A549 (cell line): ENCODE results near the gene NUDT21. TPM values are rescaled to one million over a fixed set of nuclear protein-coding genes. Genes with fewer than 3 reads are reported as not detected.
"Not testable (repeated sequence)": the region's sequence is repeated elsewhere in the genome, so short reads cannot be mapped to it uniquely, and the experiment has no call there.

Experiments used
- ATAC-seq, 2 experiments: fragments of 200-7000 bp in 1 of 2; fragments of >200 bp in 1 of 2; cut with Nextera tagmentation in 1 of 2; cut with Tn5 transposase in 1 of 2; 3 replicates each; pipeline versions ENCODE4 v1.8.0 to v1.9.1; 2018 to 2020; ENCODE audit warnings: mild to moderate bottlenecking in 1 of 2, moderate library complexity in 1 of 2
- CTCF ChIA-PET: fragments of 300-600 bp; sonication (Branson Sonifier 250); formaldehyde crosslinking; extraction: SDS; loops from one replicate; lab custom pipeline; 2021; ENCODE audit warnings: antibody characterized with exemption, inconsistent platforms; lab: Yijun Ruan, JAX
- POLR2A ChIA-PET: fragments of 350-600 bp; formaldehyde crosslinking; extraction: SDS; loops from one replicate; lab custom pipeline; 2021; ENCODE audit warnings: antibody characterized with exemption, inconsistent platforms; lab: Yijun Ruan, JAX
- DNase-seq, 2 experiments: peaks; one replicate each; pipeline versions ENCODE4 v3.0.0 to v3.0.0-alpha.2; 2011 to 2016; ENCODE audit warnings: low read depth in 1 of 2, low spot score in 1 of 2
- FAIRE-seq: peaks from 2 replicates; lab custom pipeline; 2011; peaks lifted over from hg19 to GRCh38; lab: Jason Lieb, UNC
- H3K27ac ChIP-seq, 2 experiments: fragments of >200 bp; sonication (Bioruptor Twin); formaldehyde crosslinking; 3 replicates each; pipeline ENCODE4 v1.5.1; 2016 to 2017
- H3K4me1 ChIP-seq: fragments of >200 bp; sonication (Bioruptor Twin); formaldehyde crosslinking; 3 replicates; pipeline ENCODE4 v1.6.1; 2016
- H3K4me2 ChIP-seq: fragments of >200 bp; sonication (Bioruptor Twin); formaldehyde crosslinking; 3 replicates; pipeline ENCODE4 v1.6.1; 2016
- H3K4me3 ChIP-seq: fragments of >200 bp; sonication (Bioruptor Twin); formaldehyde crosslinking; 3 replicates; pipeline ENCODE4 v1.5.1; 2016
- H3K9me3 ChIP-seq: fragments of >200 bp; sonication (Bioruptor Twin); formaldehyde crosslinking; 3 replicates; pipeline ENCODE4 v1.6.1; 2016
- KDM1A ChIP-seq: fragments of 200-600 bp; sonication (generic); IDR thresholded peaks from 2 replicates; pipeline ENCODE4 v1.6.1; 2016; ENCODE audit warnings: low read depth, mild to moderate bottlenecking
- WGBS: methylation state at CpG from one replicate; pipeline ENCODE4 v1.1.6; 2017; ENCODE audit errors: missing lambda C conversion rate; 5-methylcytosine and 5-hydroxymethylcytosine counted together
- polyA plus RNA-seq, 4 experiments: library from polyadenylated mRNA; depleted of rRNA in 3 of 4; stranded (reverse); fragments of >200 nt; fragmentation: RNase III in 1 of 4; extraction: RNeasy Plus Mini Kit Qiagen cat#74134 plus additional on column Dnase treatment in 1 of 4; gene quantifications; 2 replicates in 3 of 4; 3 replicates in 1 of 4; pipeline ENCODE4 v1.2.3, GENCODE V29; 2011 to 2017

Gene NUDT21
- polyA plus RNA-seq, 2 of the 4 experiments (the other 2 are of a cell fraction): 58.7 to 153 TPM

DNA sequence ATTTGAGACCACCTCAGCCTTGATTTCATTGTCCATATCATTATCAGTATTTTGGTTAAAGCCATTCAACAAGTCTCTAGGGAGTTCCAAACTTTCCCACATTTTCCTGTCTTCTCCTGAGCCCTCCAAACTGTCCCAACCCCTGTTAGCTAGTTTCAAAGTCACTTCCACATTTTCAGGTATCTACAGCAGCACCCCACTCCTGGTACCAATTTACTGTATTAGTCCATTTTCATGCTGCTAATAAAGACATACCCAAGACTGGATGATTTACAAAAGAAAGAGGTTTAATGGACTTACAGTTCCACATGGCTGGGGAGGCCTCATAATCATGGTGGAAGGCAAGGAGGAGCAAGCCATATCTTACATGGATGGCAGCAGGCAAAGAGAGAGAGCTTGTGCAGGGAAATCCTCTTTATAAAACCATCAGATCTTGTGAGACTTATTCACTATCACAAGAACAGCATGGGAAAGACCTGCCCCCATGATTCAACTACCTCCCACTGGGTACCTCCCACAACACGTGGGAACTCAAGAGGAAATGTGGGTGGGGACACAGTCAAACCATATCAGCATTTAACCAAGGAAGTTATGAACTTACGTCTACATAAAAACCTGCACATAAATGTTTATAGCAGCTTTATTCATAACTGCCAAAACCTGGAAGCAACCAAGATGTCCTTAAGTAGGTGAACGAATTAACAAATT lies 70.2 kb downstream of the NUDT21 start:
- WGBS: 94% methylated on average over 3 of the region's 3 CpGs
- H3K27ac ChIP-seq, ATAC-seq, H3K4me2 ChIP-seq, FAIRE-seq, POLR2A ChIA-PET, DNase-seq, H3K4me3 ChIP-seq: not testable (repeated sequence)
- TF ChIP-seq KDM1A: peak; percentile 61; the same call in 1 of the 2 replicates
- CTCF ChIA-PET: interaction anchor here (0.8 to 2.1 kb wide), 3 partner anchors 25 to 48 kb away, joined by 3 to 6 read pairs (median 4); no protein-coding TSS in a partner anchor
- Histone ChIP-seq H3K9me3 (peaks cover 21% of the 10 kb centered on the region), H3K4me1 (peaks cover 15% of the 10 kb centered on the region)

Other genes with a start within 250 kb of the NUDT21 start
- 88.5 and 92.8 TPM in 2 replicates for gene AMFR, start 25.8 kb downstream of the NUDT21 start, polyA plus RNA-seq (2011; rRNA removed)
- gene AMFR, start 25.8 kb downstream of the NUDT21 start, polyA plus RNA-seq (2017; fragmentation: RNase III; extraction: RNeasy Plus Mini Kit Qiagen cat#74134 plus additional on column Dnase treatment): 61.3 to 68.9 TPM (median 68.6 TPM) in 3 replicates
- gene OGFOD1, start 222 bp upstream of the NUDT21 start, polyA plus RNA-seq (2011; rRNA removed): 72.6 and 94.1 TPM in 2 replicates
- gene OGFOD1, start 222 bp upstream of the NUDT21 start, polyA plus RNA-seq (2017; fragmentation: RNase III; extraction: RNeasy Plus Mini Kit Qiagen cat#74134 plus additional on column Dnase treatment): 71.6 to 79.7 TPM (median 72.7 TPM) in 3 replicates
- gene BBS2, start 68.7 kb upstream of the NUDT21 start, polyA plus RNA-seq (2011; rRNA removed): 61.4 and 62.3 TPM in 2 replicates
- 36.1 to 46.6 TPM (median 44.4 TPM) in 3 replicates for gene BBS2, start 68.7 kb upstream of the NUDT21 start, polyA plus RNA-seq (2017; fragmentation: RNase III; extraction: RNeasy Plus Mini Kit Qiagen cat#74134 plus additional on column Dnase treatment)
- gene MT4, start 113.7 kb upstream of the NUDT21 start, polyA plus RNA-seq (2011; rRNA removed): not detected in 2 replicates
- not detected in 3 replicates for gene MT4, start 113.7 kb upstream of the NUDT21 start, polyA plus RNA-seq (2017; fragmentation: RNase III; extraction: RNeasy Plus Mini Kit Qiagen cat#74134 plus additional on column Dnase treatment)
- gene MT3, start 138.2 kb upstream of the NUDT21 start, polyA plus RNA-seq (2011; rRNA removed): 0.16 and 0.24 TPM in 2 replicates
- 0.21 TPM in 1 of 3 replicates, not detected in the others for gene MT3, start 138.2 kb upstream of the NUDT21 start, polyA plus RNA-seq (2017; fragmentation: RNase III; extraction: RNeasy Plus Mini Kit Qiagen cat#74134 plus additional on column Dnase treatment)
- gene MT2A, start 157.3 kb upstream of the NUDT21 start, polyA plus RNA-seq (2011; rRNA removed): 39.1 and 69.4 TPM in 2 replicates
- 228 to 316 TPM (median 305 TPM) in 3 replicates for gene MT2A, start 157.3 kb upstream of the NUDT21 start, polyA plus RNA-seq (2017; fragmentation: RNase III; extraction: RNeasy Plus Mini Kit Qiagen cat#74134 plus additional on column Dnase treatment)
- not detected in 2 replicates for gene MT1E, start 174.4 kb upstream of the NUDT21 start, polyA plus RNA-seq (2011; rRNA removed)
- gene MT1E, start 174.4 kb upstream of the NUDT21 start, polyA plus RNA-seq (2017; fragmentation: RNase III; extraction: RNeasy Plus Mini Kit Qiagen cat#74134 plus additional on column Dnase treatment): not detected in 3 replicates
- gene MT1M, start 181.3 kb upstream of the NUDT21 start, polyA plus RNA-seq (2011; rRNA removed): not detected in 2 replicates
- not detected in 3 replicates for gene MT1M, start 181.3 kb upstream of the NUDT21 start, polyA plus RNA-seq (2017; fragmentation: RNase III; extraction: RNeasy Plus Mini Kit Qiagen cat#74134 plus additional on column Dnase treatment)
- 5.3 and 8.0 TPM in 2 replicates for gene MT1A, start 187.3 kb upstream of the NUDT21 start, polyA plus RNA-seq (2011; rRNA removed)
- 12.8 to 16.9 TPM (median 14.1 TPM) in 3 replicates for gene MT1A, start 187.3 kb upstream of the NUDT21 start, polyA plus RNA-seq (2017; fragmentation: RNase III; extraction: RNeasy Plus Mini Kit Qiagen cat#74134 plus additional on column Dnase treatment)
- gene MT1B, start 200.6 kb upstream of the NUDT21 start, polyA plus RNA-seq (2011; rRNA removed): not detected in 2 replicates
- not detected in 3 replicates for gene MT1B, start 200.6 kb upstream of the NUDT21 start, polyA plus RNA-seq (2017; fragmentation: RNase III; extraction: RNeasy Plus Mini Kit Qiagen cat#74134 plus additional on column Dnase treatment)
- gene MT1F, start 206.6 kb upstream of the NUDT21 start, polyA plus RNA-seq (2011; rRNA removed): 4.1 and 5.6 TPM in 2 replicates
- gene MT1F, start 206.6 kb upstream of the NUDT21 start, polyA plus RNA-seq (2017; fragmentation: RNase III; extraction: RNeasy Plus Mini Kit Qiagen cat#74134 plus additional on column Dnase treatment): 6.8 to 11.3 TPM (median 10.8 TPM) in 3 replicates
- not detected in 2 replicates for gene MT1G, start 216.7 kb upstream of the NUDT21 start, polyA plus RNA-seq (2011; rRNA removed)
- not detected in 3 replicates for gene MT1G, start 216.7 kb upstream of the NUDT21 start, polyA plus RNA-seq (2017; fragmentation: RNase III; extraction: RNeasy Plus Mini Kit Qiagen cat#74134 plus additional on column Dnase treatment)
- gene MT1H, start 218.5 kb upstream of the NUDT21 start, polyA plus RNA-seq (2011; rRNA removed): not detected in 2 replicates
- not detected in 3 replicates for gene MT1H, start 218.5 kb upstream of the NUDT21 start, polyA plus RNA-seq (2017; fragmentation: RNase III; extraction: RNeasy Plus Mini Kit Qiagen cat#74134 plus additional on column Dnase treatment)
- gene MT1X, start 231.1 kb upstream of the NUDT21 start, polyA plus RNA-seq (2011; rRNA removed): 44.0 and 74.5 TPM in 2 replicates
- 73.4 to 131 TPM (median 121 TPM) in 3 replicates for gene MT1X, start 231.1 kb upstream of the NUDT21 start, polyA plus RNA-seq (2017; fragmentation: RNase III; extraction: RNeasy Plus Mini Kit Qiagen cat#74134 plus additional on column Dnase treatment)